BJ (cell line): Measurements from ENCODE around the gene NCOA7. TPM values are rescaled to one million over a fixed set of nuclear protein-coding genes. Genes with fewer than 3 reads are reported as not detected.

Source experiments
- CTCF ChIA-PET: fragments of 350-600 bp; formaldehyde crosslinking; extraction: SDS; loops from one replicate; lab custom pipeline; 2021; ENCODE audit warnings: antibody characterized with exemption, inconsistent platforms; lab: Yijun Ruan, JAX
- POLR2A ChIA-PET: fragments of 300-600 bp; sonication (Branson Sonifier 250); formaldehyde crosslinking; extraction: SDS; loops from one replicate; lab custom pipeline; 2021; ENCODE audit warnings: antibody characterized with exemption; lab: Charles Lee
- DNase-seq: peaks from one replicate; pipeline ENCODE4 v3.0.0-alpha.2; 2011; ENCODE audit warnings: low read depth
- H3K27me3 ChIP-seq: 2 replicates; pipeline ENCODE4 v1.6.0; 2011; ENCODE audit warnings: low read length; ENCODE audit not compliant: control insufficient read depth, insufficient read depth
- H3K36me3 ChIP-seq: 2 replicates; pipeline ENCODE4 v1.5.1; 2011; ENCODE audit warnings: low read length; ENCODE audit not compliant: control insufficient read depth, insufficient read depth
- H3K4me3 ChIP-seq: 2 replicates; pipeline ENCODE4 v1.5.1; 2011; ENCODE audit warnings: low read depth, mild to moderate bottlenecking, control low read depth, low read length
- CTCF ChIP-seq: IDR thresholded peaks from 2 replicates; pipeline ENCODE4 v1.5.1; 2011; ENCODE audit warnings: low read depth, mild to moderate bottlenecking, control low read depth, inconsistent platforms, low read length, moderate library complexity; ENCODE audit not compliant: insufficient read depth
- polyA plus RNA-seq: library from polyadenylated mRNA; depleted of rRNA; stranded (reverse); fragments of >200 nt; gene quantifications from 2 replicates; pipeline ENCODE4 v1.2.3, GENCODE V29; 2011

NCOA7 gene
- polyA plus RNA-seq, 1 experiment: 27.2 TPM

GRCh38 chr6:125832391-125833117, 41.8 kb downstream of the NCOA7 start:
- TF ChIP-seq CTCF: no peak
- ChIA-PET POLR2A (no interaction called here), CTCF (interaction anchor here (2.7 kb wide), 1 partner anchor 25 kb away, joined by 6 read pairs; no protein-coding TSS in a partner anchor)
- H3K36me3 ChIP-seq: no peaks in the 10 kb centered on the region
- no peak overlapping the region for H3K4me3 ChIP-seq
- no peak for DNase-seq
- H3K27me3 ChIP-seq: no peaks in the 10 kb centered on the region

GRCh38 chr6:125834348-125834747, 43.6 kb downstream of the NCOA7 start:
- POLR2A ChIA-PET: interaction anchor here (1.8 kb wide), 1 partner anchor 11 kb away, joined by 6 read pairs; no protein-coding TSS in a partner anchor
- TF ChIP-seq CTCF: no peak
- CTCF ChIA-PET: interaction anchor here (1.1 to 2.7 kb wide), 6 partner anchors 10 to 123 kb away, joined by 3 to 8 read pairs (median 4); no protein-coding TSS in a partner anchor

GRCh38 chr6:125835221-125835744, 44.5 kb downstream of the NCOA7 start:
- TF ChIP-seq CTCF: no peak
- peak; percentile 12 for DNase-seq
- ChIA-PET CTCF (interaction anchor here (1.3 to 2.7 kb wide), 4 partner anchors 11 to 122 kb away, joined by 3 to 8 read pairs (median 6); no protein-coding TSS in a partner anchor), POLR2A (interaction anchor here (1.8 kb wide), 1 partner anchor 10 kb away, joined by 6 read pairs; no protein-coding TSS in a partner anchor)
- no peaks in the 10 kb centered on the region; the same call in 1 of the 2 replicates for H3K36me3 ChIP-seq
- no peak overlapping the region for H3K4me3 ChIP-seq
- no peaks in the 10 kb centered on the region for H3K27me3 ChIP-seq

More at GRCh38 chr6:125834348-125834747, 43.6 kb downstream of the NCOA7 start:
- DNase-seq: no peak
- no peaks in the 10 kb centered on the region; the same call in 1 of the 2 replicates for H3K36me3 ChIP-seq
- H3K27me3 ChIP-seq: no peaks in the 10 kb centered on the region
- no peak overlapping the region for H3K4me3 ChIP-seq

GRCh38 chr6:125836466-125836865, 45.7 kb downstream of the NCOA7 start:
- Histone ChIP-seq H3K36me3 (no peaks in the 10 kb centered on the region; the same call in 1 of the 2 replicates), H3K27me3 (no peaks in the 10 kb centered on the region), H3K4me3 (no peak overlapping the region)
- TF ChIP-seq CTCF: no peak
- POLR2A ChIA-PET: no interaction called here
- no peak for DNase-seq
- CTCF ChIA-PET: interaction anchor here (1.4 kb wide), 1 partner anchor 21 kb away, joined by 4 read pairs; no protein-coding TSS in a partner anchor

GRCh38 chr6:125839471-125839870, 48.7 kb downstream of the NCOA7 start:
- ChIA-PET POLR2A (no interaction called here), CTCF (interaction anchor here (0.9 to 1.3 kb wide), 2 partner anchors 9 to 48 kb away, joined by 3 read pairs; no protein-coding TSS in a partner anchor)
- H3K36me3 ChIP-seq: no peaks in the 10 kb centered on the region; the same call in 1 of the 2 replicates
- DNase-seq: no peak
- no peak for TF ChIP-seq CTCF
- H3K4me3 ChIP-seq: no peak overlapping the region
- H3K27me3 ChIP-seq: no peaks in the 10 kb centered on the region
